ENCODE measurements around the gene JUNB. TPM values are rescaled to one million over a fixed set of nuclear protein-coding genes. Genes with fewer than 3 reads are reported as not detected.
A peak's percentile ranks its signal among the peaks of the same experiment; 100 is the strongest.

The JUNB gene
- total and polyA plus RNA-seq, 2 of the 13 experiments (the other 11 are each of a cell fraction or from before 2014, with no cell fraction given) = 7.7 to 8.2 TPM

DNA sequence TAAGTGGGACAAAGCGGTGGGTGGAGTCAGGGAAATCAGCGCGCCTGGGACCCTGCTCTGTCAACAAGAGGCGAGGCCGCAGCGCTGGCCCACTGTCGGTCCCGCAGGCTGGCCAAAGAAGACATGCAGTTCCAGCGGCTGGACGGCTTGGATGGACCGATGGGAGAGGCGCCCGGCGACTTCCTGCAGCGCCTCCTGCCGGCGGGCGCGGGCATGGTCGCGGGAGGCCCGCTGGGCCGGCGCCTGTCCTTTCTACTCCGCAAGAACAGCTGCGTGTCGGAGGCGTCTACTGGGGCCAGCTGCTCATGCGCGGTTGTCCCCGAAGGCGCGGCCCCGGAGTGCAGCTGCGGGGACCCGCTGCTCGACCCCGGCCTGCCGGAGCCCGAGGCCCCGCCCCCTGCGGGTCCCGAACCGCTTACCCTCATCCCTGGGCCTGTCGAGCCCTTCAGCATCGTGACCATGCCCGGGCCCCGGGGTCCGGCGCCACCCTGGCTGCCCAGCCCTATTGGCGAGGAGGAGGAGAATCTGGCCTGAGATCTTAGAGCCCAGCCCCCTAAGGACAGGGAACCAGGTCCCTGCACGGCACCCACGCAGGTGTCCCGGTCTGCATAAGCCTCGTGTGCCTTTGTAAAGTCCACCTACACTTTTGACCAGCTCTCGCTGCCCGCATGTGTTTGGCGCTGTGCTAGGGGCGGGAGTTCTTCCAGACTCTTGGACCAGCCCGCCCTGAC lies 33.6 kb upstream of the JUNB start (continued):
- no peak for TF ChIP-seq ZNF280D (CRISPR knock-in tag; IDR thresholded peaks at IDR 0.05)
- peak; percentile 81 for TF ChIP-seq ZBED4 (CRISPR knock-in tag; IDR thresholded peaks at IDR 0.05; ENCODE audit: borderline replicate concordance)
- no peak for TF ChIP-seq HMG20B (CRISPR knock-in tag; conservative IDR thresholded peaks at IDR 0.05)
- TF ChIP-seq MATR3 (CRISPR knock-in tag; IDR thresholded peaks at IDR 0.05) = no peak
- TF ChIP-seq, protein P1, sequence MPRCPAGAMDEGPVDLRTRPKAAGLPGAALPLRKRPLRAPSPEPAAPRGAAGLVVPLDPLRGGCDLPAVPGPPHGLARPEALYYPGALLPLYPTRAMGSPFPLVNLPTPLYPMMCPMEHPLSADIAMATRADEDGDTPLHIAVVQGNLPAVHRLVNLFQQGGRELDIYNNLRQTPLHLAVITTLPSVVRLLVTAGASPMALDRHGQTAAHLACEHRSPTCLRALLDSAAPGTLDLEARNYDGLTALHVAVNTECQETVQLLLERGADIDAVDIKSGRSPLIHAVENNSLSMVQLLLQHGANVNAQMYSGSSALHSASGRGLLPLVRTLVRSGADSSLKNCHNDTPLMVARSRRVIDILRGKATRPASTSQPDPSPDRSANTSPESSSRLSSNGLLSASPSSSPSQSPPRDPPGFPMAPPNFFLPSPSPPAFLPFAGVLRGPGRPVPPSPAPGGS (CRISPR knock-in tag; IDR thresholded peaks at IDR 0.05) = 0 out of 2 replicates have a peak, but pooled peaks have one; percentile 18
- TF ChIP-seq, protein P2, sequence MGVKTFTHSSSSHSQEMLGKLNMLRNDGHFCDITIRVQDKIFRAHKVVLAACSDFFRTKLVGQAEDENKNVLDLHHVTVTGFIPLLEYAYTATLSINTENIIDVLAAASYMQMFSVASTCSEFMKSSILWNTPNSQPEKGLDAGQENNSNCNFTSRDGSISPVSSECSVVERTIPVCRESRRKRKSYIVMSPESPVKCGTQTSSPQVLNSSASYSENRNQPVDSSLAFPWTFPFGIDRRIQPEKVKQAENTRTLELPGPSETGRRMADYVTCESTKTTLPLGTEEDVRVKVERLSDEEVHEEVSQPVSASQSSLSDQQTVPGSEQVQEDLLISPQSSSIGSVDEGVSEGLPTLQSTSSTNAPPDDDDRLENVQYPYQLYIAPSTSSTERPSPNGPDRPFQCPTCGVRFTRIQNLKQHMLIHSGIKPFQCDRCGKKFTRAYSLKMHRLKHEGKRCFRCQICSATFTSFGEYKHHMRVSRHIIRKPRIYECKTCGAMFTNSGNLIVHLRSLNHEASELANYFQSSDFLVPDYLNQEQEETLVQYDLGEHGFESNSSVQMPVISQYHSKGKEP (CRISPR knock-in tag; IDR thresholded peaks at IDR 0.05) = no peak
- peak; percentile 77 for TF ChIP-seq KDM2A (CRISPR knock-in tag; IDR thresholded peaks at IDR 0.05; ENCODE audit: borderline replicate concordance, low read depth)
- no peak for TF ChIP-seq ZNF761 (CRISPR knock-in tag; conservative IDR thresholded peaks at IDR 0.05)
- TF ChIP-seq ZNF549 (CRISPR knock-in tag; IDR thresholded peaks at IDR 0.05) = no peak
- no peak for TF ChIP-seq ZNF766 (CRISPR knock-in tag; IDR thresholded peaks at IDR 0.05; ENCODE audit: borderline replicate concordance)
- no peak for TF ChIP-seq CC2D1A (CRISPR knock-in tag; IDR thresholded peaks at IDR 0.05)
- no peak for TF ChIP-seq MEIS1 (CRISPR knock-in tag; IDR thresholded peaks at IDR 0.05; ENCODE audit: borderline replicate concordance)
- TF ChIP-seq KLF6 (CRISPR knock-in tag; IDR thresholded peaks at IDR 0.05) = no peak; the same call in 1 of the 2 replicates
- TF ChIP-seq MBNL3 (CRISPR knock-in tag; conservative IDR thresholded peaks at IDR 0.05) = no peak
- peak; percentile 40; the same call in 1 of the 2 replicates for TF ChIP-seq SPEN (CRISPR knock-in tag; IDR thresholded peaks at IDR 0.05; ENCODE audit: low read depth)
- peak; percentile 61; the same call in 1 of the 2 replicates for TF ChIP-seq MTERF4 (CRISPR knock-in tag; IDR thresholded peaks at IDR 0.05)
- TF ChIP-seq ZNF350 (CRISPR knock-in tag; IDR thresholded peaks at IDR 0.05; ENCODE audit: borderline replicate concordance, low read depth) = peak; percentile 58; the same call in 1 of the 2 replicates
- TF ChIP-seq SRSF4 (IDR thresholded peaks at IDR 0.05; ENCODE audit: low read depth, low read length, poor library complexity, severe bottlenecking) = no peak

All from HepG2 (cell line).